PC-3 (cell line): ENCODE data around the gene MED22.

Experiments used
- CTCF ChIP-seq: fragments of 300-600 bp; sonication (generic); conservative IDR thresholded peaks from 2 replicates; pipeline ENCODE4 v1.5.1; 2017; ENCODE audit warnings: antibody characterized with exemption, low read depth, mild to moderate bottlenecking, low read length
- EZH2 ChIP-seq: fragments of 300-600 bp; sonication (generic); IDR thresholded peaks from one replicate; pipeline ENCODE4 v1.6.1; 2017; ENCODE audit warnings: antibody characterized with exemption, mild to moderate bottlenecking, low read length; ENCODE audit not compliant: unreplicated experiment
- EZH2phosphoT487 ChIP-seq: fragments of 300-600 bp; sonication (generic); IDR thresholded peaks from 2 replicates; pipeline ENCODE4 v1.6.1; 2018; ENCODE audit warnings: mild to moderate bottlenecking, antibody characterized with exemption, low read length, borderline replicate concordance

GRCh38 chr9:133375724-133376654 lies 28.1 kb upstream of the MED22 start, which contains the start of the genes STKLD1 and SURF4:
- no peak for TF ChIP-seq CTCF
- TF ChIP-seq EZH2, result no peak
- TF ChIP-seq EZH2phosphoT487, result no peak
